ENCODE results near the gene AIM2.
"Not testable (repeated sequence)": the region's sequence is repeated elsewhere in the genome, so short reads cannot be mapped to it uniquely, and the experiment has no call there.

The AIM2 gene, protein sequence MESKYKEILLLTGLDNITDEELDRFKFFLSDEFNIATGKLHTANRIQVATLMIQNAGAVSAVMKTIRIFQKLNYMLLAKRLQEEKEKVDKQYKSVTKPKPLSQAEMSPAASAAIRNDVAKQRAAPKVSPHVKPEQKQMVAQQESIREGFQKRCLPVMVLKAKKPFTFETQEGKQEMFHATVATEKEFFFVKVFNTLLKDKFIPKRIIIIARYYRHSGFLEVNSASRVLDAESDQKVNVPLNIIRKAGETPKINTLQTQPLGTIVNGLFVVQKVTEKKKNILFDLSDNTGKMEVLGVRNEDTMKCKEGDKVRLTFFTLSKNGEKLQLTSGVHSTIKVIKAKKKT

DNA sequence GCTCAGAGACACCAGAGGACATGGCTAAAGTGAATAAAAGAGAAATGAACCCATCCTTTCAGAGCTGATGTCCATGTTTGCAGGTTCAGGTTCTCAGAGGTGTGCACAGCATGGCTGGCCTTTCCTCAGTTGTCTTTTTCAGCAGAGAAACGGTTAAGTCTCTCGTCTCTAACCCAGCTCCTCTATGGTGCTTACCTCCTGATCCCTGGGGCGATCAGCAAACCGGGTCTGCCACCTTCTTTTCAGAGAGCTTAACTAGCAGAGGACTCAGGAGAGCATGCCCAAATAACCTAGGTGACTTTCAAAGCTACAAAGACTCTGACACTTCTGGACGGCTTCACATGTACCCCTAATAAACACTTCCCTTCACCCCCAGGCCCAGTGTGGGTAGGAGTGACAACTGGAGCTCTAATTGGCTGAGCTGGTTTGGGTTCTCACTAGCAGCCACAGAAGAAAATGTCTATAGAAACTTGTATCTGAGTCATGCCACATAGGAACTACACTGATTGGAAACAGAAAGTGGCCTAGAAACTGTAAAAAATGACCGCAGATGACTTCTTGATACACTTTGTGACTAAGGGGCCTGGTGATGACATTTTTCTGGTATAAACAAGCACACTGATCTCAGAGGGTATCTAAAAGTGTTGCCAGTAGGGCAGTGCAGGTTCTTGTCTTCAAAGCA is at the start of gene AIM2:
Gene AIM2 (minus strand): TSS at position 329 of the 682 bp plus-strand sequence. CDS start 3,267 bp downstream, outside the sequence.
- peak in 1 of 2 experiments; percentile 64 for DNase-seq (ENCODE audit: low read depth in 1 of 2, low spot score in 1 of 2)
- in situ Hi-C loops (cut with HindIII; ENCODE audit: low pct_unique_long_range_greater_than_20kb, low sequenced_read_pairs), result no loop called here
- TF ChIP-seq JUND (IDR thresholded peaks at IDR 0.05; ENCODE audit: low read depth), result no peak

DNA sequence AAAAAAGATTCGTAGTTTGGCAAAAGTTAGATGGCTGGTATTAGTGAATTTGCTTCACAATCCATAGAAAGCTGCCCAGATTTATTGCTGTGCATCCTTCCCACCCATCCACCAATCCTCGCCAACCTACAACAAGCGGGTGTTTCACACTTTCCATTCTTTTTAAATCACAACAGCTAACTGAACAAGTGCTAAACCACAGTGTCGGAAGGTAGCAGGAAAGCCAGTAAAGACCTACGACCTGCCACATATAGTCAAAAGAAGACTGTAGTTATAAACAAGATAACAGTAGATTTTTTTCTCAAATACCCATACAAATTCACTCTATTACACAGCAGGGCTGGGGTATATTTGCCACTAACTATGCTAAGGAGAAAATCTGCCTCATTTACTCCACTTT is 47.0 kb upstream of the AIM2 start:
- no peak for TF ChIP-seq JUND (IDR thresholded peaks at IDR 0.05; ENCODE audit: low read depth)
- DNase-seq (ENCODE audit: low read depth in 1 of 2, low spot score in 1 of 2), result no peak
- in situ Hi-C loops (cut with HindIII; ENCODE audit: low pct_unique_long_range_greater_than_20kb, low sequenced_read_pairs), result no loop called here

DNA sequence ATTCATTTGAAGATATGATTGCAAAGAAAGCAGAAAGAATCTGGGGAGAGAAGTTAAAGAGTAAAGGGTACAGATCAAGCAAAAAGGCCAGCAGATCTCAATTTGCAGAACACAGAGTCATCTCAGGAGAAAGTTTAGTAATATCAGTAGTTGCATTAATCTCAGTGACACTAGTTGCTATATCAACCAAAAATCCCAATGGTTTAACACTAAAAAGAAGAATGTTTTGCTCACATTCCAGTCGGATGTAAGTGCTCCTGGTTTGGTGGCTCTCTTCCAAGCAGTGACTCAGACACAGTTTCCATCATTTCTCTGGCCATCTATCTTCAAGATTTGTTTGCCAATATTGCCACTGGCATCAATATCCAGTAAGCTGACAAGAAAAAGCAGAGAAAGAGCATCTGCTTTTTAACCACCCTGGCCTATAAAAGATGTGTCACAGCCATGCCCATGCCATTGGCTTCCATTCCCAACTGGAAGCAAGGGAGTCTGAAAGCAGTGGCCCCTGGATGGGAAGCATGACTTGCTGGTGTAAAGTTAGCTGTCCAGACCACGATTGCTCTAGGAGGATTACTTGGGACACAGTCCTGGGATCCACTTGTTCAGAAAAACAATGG is 45.5 kb upstream of the AIM2 start:
- in situ Hi-C loops (cut with HindIII; ENCODE audit: low pct_unique_long_range_greater_than_20kb, low sequenced_read_pairs), result no loop called here
- TF ChIP-seq JUND (IDR thresholded peaks at IDR 0.05; ENCODE audit: low read depth), result no peak
- no peak for DNase-seq (ENCODE audit: low read depth in 1 of 2, low spot score in 1 of 2)

DNA sequence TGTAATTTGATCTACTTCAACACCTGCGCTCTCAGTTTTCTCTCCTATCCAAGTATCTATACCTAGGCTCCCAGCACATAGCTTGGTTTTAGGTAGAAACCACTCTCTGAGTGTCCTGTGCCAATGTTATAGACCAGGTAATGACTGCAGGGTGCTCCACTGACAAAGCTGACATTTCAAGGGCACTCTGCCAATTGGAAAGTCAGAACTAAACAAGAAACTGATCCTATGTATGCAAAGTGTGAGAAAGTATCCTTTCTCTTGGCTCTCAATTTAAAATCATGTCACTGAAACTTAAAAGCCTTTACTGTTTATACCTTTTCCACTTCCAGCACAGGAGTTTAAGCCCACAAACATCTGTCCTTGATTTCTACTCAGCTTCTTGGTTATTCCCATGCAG is 45.0 kb upstream of the AIM2 start:
- in situ Hi-C loops (cut with HindIII; ENCODE audit: low pct_unique_long_range_greater_than_20kb, low sequenced_read_pairs), result no loop called here
- TF ChIP-seq JUND (IDR thresholded peaks at IDR 0.05; ENCODE audit: low read depth), result no peak
- DNase-seq (ENCODE audit: low read depth in 1 of 2, low spot score in 1 of 2), result peak in 1 of 2 experiments; percentile 15

DNA sequence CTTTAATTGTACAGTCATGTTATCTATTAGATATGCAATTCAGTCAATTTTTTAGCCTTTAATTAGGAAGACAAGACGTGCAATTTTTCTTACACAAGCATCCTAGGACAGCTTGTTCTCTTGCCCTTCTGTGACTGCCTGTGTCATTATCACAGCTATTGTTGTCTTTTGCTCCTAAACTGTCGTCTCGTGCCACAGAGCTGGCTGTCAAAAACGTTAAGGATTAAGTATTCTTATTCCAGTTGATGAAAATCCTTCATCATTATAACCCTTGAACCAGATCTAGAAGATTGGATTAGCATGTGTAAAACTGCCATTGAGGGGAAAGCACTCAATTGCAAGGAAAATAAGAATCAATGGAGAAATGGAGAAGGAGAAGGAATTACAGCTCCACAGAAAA is 43.8 kb upstream of the AIM2 start:
- DNase-seq (ENCODE audit: low read depth in 1 of 2, low spot score in 1 of 2), result no peak
- TF ChIP-seq JUND (IDR thresholded peaks at IDR 0.05; ENCODE audit: low read depth), result no peak
- in situ Hi-C loops (cut with HindIII; ENCODE audit: low pct_unique_long_range_greater_than_20kb, low sequenced_read_pairs), result no loop called here

DNA sequence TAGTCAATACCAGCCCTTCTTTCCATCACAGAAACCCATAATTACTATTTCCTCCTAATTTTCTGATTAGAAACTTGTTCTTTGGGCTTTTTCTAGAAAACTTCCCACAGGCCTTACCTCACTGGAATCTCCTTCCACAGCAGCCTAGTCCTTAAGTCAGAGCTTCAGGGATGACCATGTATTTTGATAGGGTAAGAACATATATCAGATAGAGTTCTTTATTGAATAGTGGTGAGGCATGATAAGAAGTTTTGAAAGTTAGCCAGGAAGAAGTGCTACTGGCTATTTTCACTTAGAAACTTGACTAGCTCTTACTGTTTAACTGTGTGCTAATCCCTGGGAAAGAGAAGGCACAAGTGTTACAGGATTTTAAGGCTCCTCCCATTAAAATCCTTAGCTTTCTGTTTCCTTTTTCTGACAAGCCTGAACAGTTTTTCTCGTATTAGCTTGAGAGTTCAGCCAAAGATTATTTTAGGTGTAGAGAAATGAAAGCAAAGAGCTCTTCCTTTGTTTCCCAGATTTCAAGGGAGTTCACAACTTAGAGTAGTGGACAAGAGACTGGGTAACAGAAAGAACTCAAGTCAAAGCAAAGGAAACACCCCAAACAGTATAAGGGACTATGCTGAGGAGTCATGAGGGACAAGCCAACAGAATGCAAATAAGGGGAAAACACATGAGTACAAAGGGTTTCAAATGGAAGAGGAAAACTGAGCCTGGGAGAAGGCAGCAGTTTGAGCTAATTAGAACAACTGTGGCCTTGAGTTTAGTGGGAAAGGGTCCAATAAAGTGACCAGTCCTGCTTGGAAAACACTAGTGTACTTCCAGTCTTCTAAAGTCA is 37.2 kb upstream of the AIM2 start:
- no peak for TF ChIP-seq JUND (IDR thresholded peaks at IDR 0.05; ENCODE audit: low read depth)
- in situ Hi-C loops (cut with HindIII; ENCODE audit: low pct_unique_long_range_greater_than_20kb, low sequenced_read_pairs), result no loop called here
- no peak for DNase-seq (ENCODE audit: low read depth in 1 of 2, low spot score in 1 of 2)

DNA sequence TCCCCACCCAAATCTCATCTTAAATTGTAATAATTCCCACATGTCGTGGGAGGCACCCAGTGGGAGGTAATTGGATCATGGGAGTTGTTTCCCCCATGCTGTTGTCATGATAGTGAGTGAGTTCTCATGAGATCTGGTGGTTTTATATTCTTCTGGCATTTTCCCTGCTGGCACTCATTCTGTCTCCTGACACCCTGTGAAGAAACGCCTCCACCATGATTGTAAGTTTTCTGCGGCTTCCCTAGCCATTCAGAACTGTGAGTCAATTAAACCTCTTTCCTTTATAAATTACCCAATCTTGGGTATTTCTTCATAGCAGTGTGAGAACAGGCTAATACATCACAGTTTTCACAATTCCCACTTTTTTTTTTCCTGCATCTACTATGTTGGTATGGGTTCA is 26.5 kb upstream of the AIM2 start:
- DNase-seq (ENCODE audit: low read depth in 1 of 2, low spot score in 1 of 2); in situ Hi-C loops (cut with HindIII; ENCODE audit: low pct_unique_long_range_greater_than_20kb, low sequenced_read_pairs): not testable (repeated sequence)

DNA sequence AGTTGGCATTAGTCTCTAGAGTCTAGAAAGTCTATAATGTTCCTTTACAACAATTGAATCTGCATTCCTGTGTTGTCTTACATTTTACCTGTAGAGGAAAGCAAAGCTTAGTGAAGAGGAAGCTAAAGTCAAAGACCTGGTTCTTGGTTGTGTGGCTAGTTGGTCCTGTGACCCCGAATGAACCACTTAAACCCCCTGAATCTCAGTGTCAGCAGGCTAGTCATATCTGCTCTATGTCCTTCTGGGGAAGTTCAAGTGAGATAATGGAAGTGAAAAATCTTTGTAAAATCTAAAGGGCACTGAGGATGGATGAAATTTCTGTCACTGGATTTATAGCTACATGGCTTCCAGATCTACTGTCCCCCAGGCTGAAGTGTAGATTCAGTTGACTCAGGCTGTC is 24.0 kb upstream of the AIM2 start:
- TF ChIP-seq JUND (IDR thresholded peaks at IDR 0.05; ENCODE audit: low read depth), result no peak
- no peak for DNase-seq (ENCODE audit: low read depth in 1 of 2, low spot score in 1 of 2)
- in situ Hi-C loops (cut with HindIII; ENCODE audit: low pct_unique_long_range_greater_than_20kb, low sequenced_read_pairs), result no loop called here

DNA sequence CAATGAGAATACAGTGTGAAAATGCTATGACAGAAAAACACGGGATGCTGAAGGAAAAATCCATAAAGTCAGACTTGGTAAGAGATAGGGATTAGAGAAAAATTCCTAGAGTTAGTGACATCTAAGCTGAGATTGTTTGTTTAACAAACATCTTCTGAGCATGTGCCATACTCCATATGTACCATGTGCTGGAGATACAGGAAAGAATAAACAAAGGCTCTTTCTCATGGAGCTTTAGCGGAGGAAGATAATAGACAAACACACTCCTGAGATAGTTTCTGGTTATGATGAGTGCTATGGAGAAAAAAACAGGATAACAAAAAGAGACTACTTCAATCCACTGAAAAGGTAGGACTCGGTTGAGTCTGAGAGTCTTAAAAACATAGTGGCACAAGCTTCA is 22.0 kb upstream of the AIM2 start:
- in situ Hi-C loops (cut with HindIII; ENCODE audit: low pct_unique_long_range_greater_than_20kb, low sequenced_read_pairs), result no loop called here
- no peak for DNase-seq (ENCODE audit: low read depth in 1 of 2, low spot score in 1 of 2)
- TF ChIP-seq JUND (IDR thresholded peaks at IDR 0.05; ENCODE audit: low read depth), result no peak

DNA sequence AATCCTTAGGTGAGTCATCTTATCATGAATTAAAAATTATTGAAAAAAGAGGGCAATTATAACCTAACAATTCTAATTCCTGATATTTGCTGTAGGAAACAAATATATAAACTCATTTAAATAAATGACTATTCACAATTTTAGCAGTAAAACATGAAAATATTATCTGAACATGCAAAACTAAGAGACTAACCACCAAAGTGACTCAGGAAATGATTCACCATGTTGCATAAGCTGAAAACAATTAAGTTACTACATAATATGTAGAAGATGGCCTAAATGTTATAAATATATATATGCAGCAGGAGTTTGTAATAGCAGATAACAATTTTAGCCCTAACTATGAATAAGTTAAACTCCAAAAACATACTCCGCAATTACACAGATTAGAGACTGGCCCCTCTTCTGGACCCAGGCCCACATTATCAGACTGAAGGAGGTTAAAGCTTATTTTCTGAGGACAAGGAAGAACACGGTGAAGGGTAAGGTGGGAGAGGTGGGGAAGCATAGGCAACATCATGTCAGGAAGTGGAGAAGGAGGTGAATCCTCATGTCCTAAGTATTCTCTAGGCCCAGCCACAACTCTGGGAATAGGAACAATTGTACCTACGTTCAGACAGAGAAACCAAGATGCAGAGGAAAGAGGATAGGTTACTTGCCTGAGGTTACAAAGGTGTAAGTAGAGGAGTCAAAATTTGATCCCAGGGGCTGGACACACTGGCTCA is 15.6 kb upstream of the AIM2 start:
- in situ Hi-C loops (cut with HindIII; ENCODE audit: low pct_unique_long_range_greater_than_20kb, low sequenced_read_pairs), result no loop called here
- DNase-seq (ENCODE audit: low read depth in 1 of 2, low spot score in 1 of 2), result no peak
- no peak for TF ChIP-seq JUND (IDR thresholded peaks at IDR 0.05; ENCODE audit: low read depth)

DNA sequence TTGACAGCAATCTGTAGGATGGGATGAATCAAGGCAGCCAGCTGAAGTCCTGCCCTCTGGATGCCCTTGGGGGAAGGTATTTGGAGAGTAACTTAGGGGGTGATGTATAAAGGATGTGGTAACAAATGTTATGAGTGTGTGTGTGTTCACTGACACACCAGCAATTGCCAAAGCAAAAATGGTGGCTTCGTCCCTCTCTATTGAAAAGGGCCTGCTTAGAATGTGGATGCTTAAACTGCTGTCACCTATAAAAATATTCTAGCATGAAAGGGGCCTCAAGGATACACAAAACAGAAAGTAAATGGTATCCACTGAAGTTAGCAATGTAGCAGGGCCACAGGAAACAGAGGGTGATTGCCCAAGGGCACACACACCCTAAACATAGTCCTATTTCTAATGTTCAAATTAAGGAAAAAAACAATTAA is 15.1 kb upstream of the AIM2 start:
- no peak for DNase-seq (ENCODE audit: low read depth in 1 of 2, low spot score in 1 of 2)
- in situ Hi-C loops (cut with HindIII; ENCODE audit: low pct_unique_long_range_greater_than_20kb, low sequenced_read_pairs), result no loop called here
- no peak for TF ChIP-seq JUND (IDR thresholded peaks at IDR 0.05; ENCODE audit: low read depth)

DNA sequence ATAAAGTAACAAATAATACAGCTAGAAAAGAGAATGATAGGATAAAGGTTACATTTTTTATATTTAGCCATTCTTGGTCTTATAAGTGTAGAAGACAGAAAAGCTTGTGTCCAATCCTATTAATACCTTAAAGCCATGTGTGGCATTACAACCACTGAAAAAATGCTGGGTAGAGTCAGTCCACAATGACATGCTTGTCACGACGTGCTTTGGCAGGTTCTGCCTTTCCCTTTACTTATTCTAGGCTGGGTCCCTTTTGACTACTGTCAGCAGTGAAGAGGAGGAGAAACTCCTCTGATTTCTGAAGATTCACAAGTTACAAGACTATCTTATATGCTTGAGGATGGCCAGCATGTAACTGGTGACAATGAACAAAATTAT is 14.6 kb upstream of the AIM2 start:
- no peak for DNase-seq (ENCODE audit: low read depth in 1 of 2, low spot score in 1 of 2)
- in situ Hi-C loops (cut with HindIII; ENCODE audit: low pct_unique_long_range_greater_than_20kb, low sequenced_read_pairs), result no loop called here
- no peak for TF ChIP-seq JUND (IDR thresholded peaks at IDR 0.05; ENCODE audit: low read depth)

Data from T47D (cell line).